Liver (tissue), 3 donors: ENCODE measurements around the gene MYBPC1.

ENCODE experiments used
- ATF3 ChIP-seq: IDR thresholded peaks from 2 replicates; pipeline ENCODE4 v1.6.1; 2016; ENCODE audit warnings: antibody characterized with exemption
- CTCF ChIP-seq: fragments of 150-350 bp; IDR thresholded peaks from 2 replicates; pipeline ENCODE4 v1.5.1; 2017; ENCODE audit warnings: improper control_type of control experiment, low read depth, low read length; ENCODE audit not compliant: missing input control
- HNF4A ChIP-seq, 2 donors: conservative IDR thresholded peaks; 2 replicates each; pipeline ENCODE4 v1.6.1; 2016; ENCODE audit warnings: antibody characterized with exemption in 2 of 2, mild to moderate bottlenecking in 2 of 2
- MAX ChIP-seq: IDR thresholded peaks from 2 replicates; pipeline ENCODE4 v1.6.1; 2016; ENCODE audit warnings: antibody characterized with exemption
- NR2F2 ChIP-seq: IDR thresholded peaks from 2 replicates; pipeline ENCODE4 v1.6.1; 2016; ENCODE audit warnings: antibody characterized with exemption
- RAD21 ChIP-seq, 2 donors: IDR thresholded peaks; 2 replicates each; pipeline ENCODE4 v1.6.1; 2016; ENCODE audit warnings: antibody characterized with exemption in 2 of 2, mild to moderate bottlenecking in 2 of 2
- REST ChIP-seq: IDR thresholded peaks from 2 replicates; pipeline ENCODE4 v1.6.1; 2016; ENCODE audit warnings: antibody characterized with exemption, mild to moderate bottlenecking
- YY1 ChIP-seq: IDR thresholded peaks from 2 replicates; pipeline ENCODE4 v1.6.1; 2016; ENCODE audit warnings: antibody characterized with exemption, mild to moderate bottlenecking
- donor health status: healthy.
- donor health status: healthy.

- TF ChIP-seq RAD21 (IDR thresholded peaks at IDR 0.05) (no peak), CTCF (no peak), YY1 (no peak), REST (no peak), HNF4A (conservative IDR thresholded peaks at IDR 0.05) (no peak), ATF3 (no peak), MAX (no peak), NR2F2 (no peak)
Observed at GRCh38 chr12:101671157-101671791, 76.5 kb downstream of the MYBPC1 start.
